HEK293T (cell line): ENCODE data around the gene APC2.

Experiments used
- CTCF ChIA-PET: fragments of 350-600 bp; formaldehyde crosslinking; extraction: SDS; loops from one replicate; lab custom pipeline; 2021; ENCODE audit warnings: antibody characterized with exemption, inconsistent platforms; lab: Yijun Ruan, JAX
- POLR2A ChIA-PET: fragments of 350-600 bp; formaldehyde crosslinking; extraction: SDS; loops from one replicate; lab custom pipeline; 2020; ENCODE audit warnings: antibody characterized with exemption, inconsistent platforms; lab: Yijun Ruan, JAX
- DNase-seq: peaks from one replicate; pipeline ENCODE4 v3.0.0; 2012; ENCODE audit warnings: mixed read lengths; ENCODE audit errors: extremely low spot score
- ARNT ChIP-seq: fragments of 450-650 bp; IDR thresholded peaks from 2 replicates; pipeline ENCODE4 v1.6.1; 2017; ENCODE audit warnings: mild to moderate bottlenecking
- BHLHE40 ChIP-seq: fragments of 450-650 bp; IDR thresholded peaks from 2 replicates; pipeline ENCODE4 v1.6.1; 2016; ENCODE audit warnings: mild to moderate bottlenecking, moderate library complexity, borderline replicate concordance
- CTBP1 ChIP-seq: fragments of 450-650 bp; IDR thresholded peaks from 2 replicates; pipeline ENCODE4 v1.6.1; 2016; ENCODE audit warnings: borderline replicate concordance
- ELF4 ChIP-seq: fragments of 450-650 bp; IDR thresholded peaks from 2 replicates; pipeline ENCODE4 v1.6.1; 2017; ENCODE audit warnings: antibody characterized with exemption
- FOXA1 ChIP-seq: fragments of 450-650 bp; IDR thresholded peaks from 2 replicates; pipeline ENCODE4 v1.6.1; 2016; ENCODE audit warnings: mild to moderate bottlenecking
- FOXK2 ChIP-seq: fragments of 450-650 bp; IDR thresholded peaks from 2 replicates; pipeline ENCODE4 v1.6.1; 2016; ENCODE audit warnings: mild to moderate bottlenecking
- FOXM1 ChIP-seq: fragments of 450-650 bp; IDR thresholded peaks from 2 replicates; pipeline ENCODE4 v1.6.1; 2017; ENCODE audit warnings: mild to moderate bottlenecking, borderline replicate concordance
- HDGF ChIP-seq: fragments of 450-650 bp; IDR thresholded peaks from 2 replicates; pipeline ENCODE4 v1.6.1; 2017; ENCODE audit warnings: antibody characterized with exemption, borderline replicate concordance
- L3MBTL2 ChIP-seq: fragments of 450-650 bp; conservative IDR thresholded peaks from 2 replicates; pipeline ENCODE4 v1.6.1; 2016; ENCODE audit warnings: mild to moderate bottlenecking
- LEF1 ChIP-seq: fragments of 450-650 bp; IDR thresholded peaks from 2 replicates; pipeline ENCODE4 v1.6.1; 2017; ENCODE audit warnings: mild to moderate bottlenecking, borderline replicate concordance
- NFRKB ChIP-seq: fragments of 450-650 bp; IDR thresholded peaks from 2 replicates; pipeline ENCODE4 v1.6.1; 2016; ENCODE audit warnings: mild to moderate bottlenecking, moderate library complexity
- PKNOX1 ChIP-seq: fragments of 450-650 bp; IDR thresholded peaks from 2 replicates; pipeline ENCODE4 v1.6.1; 2016
- SP1 ChIP-seq: fragments of 450-650 bp; IDR thresholded peaks from 2 replicates; pipeline ENCODE4 v1.6.1; 2017
- SUZ12 ChIP-seq: fragments of 450-650 bp; IDR thresholded peaks from 2 replicates; pipeline ENCODE4 v1.6.1; 2016; ENCODE audit warnings: mild to moderate bottlenecking
- TARDBP ChIP-seq: fragments of 450-650 bp; IDR thresholded peaks from 2 replicates; pipeline ENCODE4 v1.6.1; 2016
- ZNF384 ChIP-seq: fragments of 450-650 bp; IDR thresholded peaks from 2 replicates; pipeline ENCODE4 v1.6.1; 2016

APC2 gene

GRCh38 chr19:1490311-1491113 lies 40.6 kb downstream of the APC2 start, which contains the start of gene PCSK4:
PCSK4 (minus strand) TSS chr19:1490350; CDS start chr19:1490346, 4 bp downstream.
- peak; percentile 96 for DNase-seq
- TF ChIP-seq SP1 (peak; percentile 96), L3MBTL2 (peak; percentile 92), FOXM1 (0 out of 2 replicates have a peak, but pooled peaks have one; percentile 1), HDGF (peak; percentile 99), ZNF384 (no peak), PKNOX1 (peak; percentile 73)
- ChIA-PET POLR2A (interaction anchor here (0.7 to 1.0 kb wide), 3 partner anchors 9 to 222 kb away, joined by 3 to 6 read pairs (median 4); partner anchors contain the start of gene CIRBP), CTCF (interaction anchor here (1.0 kb wide), 2 partner anchors 13 to 347 kb away, joined by 3 to 4 read pairs; no protein-coding TSS in a partner anchor)

- ChIA-PET POLR2A (interaction anchor here (0.7 to 1.0 kb wide), 3 partner anchors 9 to 222 kb away, joined by 3 to 6 read pairs (median 4); partner anchors contain the start of gene CIRBP), CTCF (interaction anchor here (1.0 kb wide), 2 partner anchors 13 to 346 kb away, joined by 3 to 4 read pairs; no protein-coding TSS in a partner anchor)
- no peak for DNase-seq
- no peak for TF ChIP-seq SP1
- TF ChIP-seq LEF1, result 0 out of 2 replicates have a peak, but pooled peaks have one; percentile 16
- 0 out of 2 replicates have a peak, but pooled peaks have one; percentile 11 for TF ChIP-seq L3MBTL2
Observed at GRCh38 chr19:1491114-1491848, 41.4 kb downstream of the APC2 start, which contains the start of gene REEP6. REEP6 (plus strand) TSS chr19:1491181; CDS start chr19:1491270, 89 bp downstream.

- ChIA-PET CTCF (no interaction called here), POLR2A (no interaction called here)
- DNase-seq, result no peak
- TF ChIP-seq L3MBTL2 (no peak), NFRKB (no peak), ELF4 (no peak), ARNT (no peak), SUZ12 (no peak), SP1 (no peak), ZNF384 (no peak), FOXK2 (no peak), CTBP1 (no peak), PKNOX1 (no peak), LEF1 (no peak), TARDBP (no peak), FOXA1 (no peak), HDGF (no peak), FOXM1 (no peak)
Observed at GRCh38 chr19:1491849-1492170, 41.9 kb downstream of the APC2 start.

- POLR2A ChIA-PET, result interaction anchor here (1.2 kb wide), 1 partner anchor 13 kb away, joined by 4 read pairs; no protein-coding TSS in a partner anchor
- no peak for TF ChIP-seq FOXM1
- no peak for TF ChIP-seq SP1
- no peak for TF ChIP-seq SUZ12
- no peak for TF ChIP-seq FOXK2
- no peak for DNase-seq
- CTCF ChIA-PET, result no interaction called here
Observed at GRCh38 chr19:1492474-1493006, 42.6 kb downstream of the APC2 start.

- DNase-seq, result no peak
- POLR2A ChIA-PET, result no interaction called here
- TF ChIP-seq NFRKB, result no peak
- TF ChIP-seq FOXK2, result no peak
- TF ChIP-seq ARNT, result no peak
- no peak for TF ChIP-seq SP1
- no peak for TF ChIP-seq HDGF
- no peak for TF ChIP-seq CTBP1
- no peak for TF ChIP-seq LEF1
- no peak for TF ChIP-seq SUZ12
- no peak for TF ChIP-seq BHLHE40
- TF ChIP-seq TARDBP, result no peak
- no peak for TF ChIP-seq FOXM1
- CTCF ChIA-PET, result interaction anchor here (0.6 kb wide), 1 partner anchor 287 kb away, joined by 4 read pairs; no protein-coding TSS in a partner anchor
Observed at GRCh38 chr19:1494115-1494815, 44.3 kb downstream of the APC2 start.
